ENCODE data around the gene FANCE.
"Not testable (repeated sequence)": the region's sequence is repeated elsewhere in the genome, so short reads cannot be mapped to it uniquely, and the experiment has no call there.

FANCE gene

GRCh38 chr6:35497571-35498421 is 45.7 kb downstream of the FANCE start:
- no peak for DNase-seq (ENCODE audit: low read depth)

GRCh38 chr6:35498422-35499067 is 46.4 kb downstream of the FANCE start:
- no peak for DNase-seq (ENCODE audit: low read depth)

- DNase-seq (ENCODE audit: low read depth) = no peak
These were observed 47.2 kb downstream of the FANCE start for GRCh38 chr6:35499372-35499771.

GRCh38 chr6:35500782-35501181 is 48.6 kb downstream of the FANCE start:
- no peak for DNase-seq (ENCODE audit: low read depth)

- no peak for DNase-seq (ENCODE audit: low read depth)
These were observed 49.6 kb downstream of the FANCE start for GRCh38 chr6:35501784-35502183.

GRCh38 chr6:35503534-35503933 is 51.4 kb downstream of the FANCE start:
- no peak for DNase-seq (ENCODE audit: low read depth)

GRCh38 chr6:35505999-35506412 is 53.9 kb downstream of the FANCE start:
- no peak for DNase-seq (ENCODE audit: low read depth)

GRCh38 chr6:35506536-35506935 is 54.4 kb downstream of the FANCE start:
- DNase-seq (ENCODE audit: low read depth) = no peak

GRCh38 chr6:35507221-35507620 is 55.1 kb downstream of the FANCE start:
- DNase-seq (ENCODE audit: low read depth) = no peak

- DNase-seq (ENCODE audit: low read depth) = no peak
These were observed 55.9 kb downstream of the FANCE start for GRCh38 chr6:35508027-35508426.

- DNase-seq (ENCODE audit: low read depth) = no peak
These were observed 56.4 kb downstream of the FANCE start for GRCh38 chr6:35508542-35508941.

- DNase-seq (ENCODE audit: low read depth) = no peak
These were observed 58.9 kb downstream of the FANCE start for GRCh38 chr6:35510916-35511561.

- no peak for DNase-seq (ENCODE audit: low read depth)
These were observed 59.4 kb downstream of the FANCE start for GRCh38 chr6:35511562-35511941.

- no peak for DNase-seq (ENCODE audit: low read depth)
These were observed 59.9 kb downstream of the FANCE start for GRCh38 chr6:35512006-35512405.

- no peak for DNase-seq (ENCODE audit: low read depth)
These were observed 60.6 kb downstream of the FANCE start, which contains the start of gene TULP1 for GRCh38 chr6:35512740-35513139. Gene TULP1, minus strand, starts transcription at chr6:35512896. Its CDS starts 38 bp downstream, at chr6:35512858.

- DNase-seq (ENCODE audit: low read depth) = no peak
These were observed 62.4 kb downstream of the FANCE start for GRCh38 chr6:35514587-35514986.

GRCh38 chr6:35515939-35516338 is 63.8 kb downstream of the FANCE start:
- not testable (repeated sequence) for DNase-seq (ENCODE audit: low read depth)

Data from T-helper 22 cell (primary cell).